ENCODE results near the gene STRBP.
A peak's percentile ranks its signal among the peaks of the same experiment; 100 is the strongest.
"Not testable (repeated sequence)": the region's sequence is repeated elsewhere in the genome, so short reads cannot be mapped to it uniquely, and the experiment has no call there.

Gene STRBP

DNA sequence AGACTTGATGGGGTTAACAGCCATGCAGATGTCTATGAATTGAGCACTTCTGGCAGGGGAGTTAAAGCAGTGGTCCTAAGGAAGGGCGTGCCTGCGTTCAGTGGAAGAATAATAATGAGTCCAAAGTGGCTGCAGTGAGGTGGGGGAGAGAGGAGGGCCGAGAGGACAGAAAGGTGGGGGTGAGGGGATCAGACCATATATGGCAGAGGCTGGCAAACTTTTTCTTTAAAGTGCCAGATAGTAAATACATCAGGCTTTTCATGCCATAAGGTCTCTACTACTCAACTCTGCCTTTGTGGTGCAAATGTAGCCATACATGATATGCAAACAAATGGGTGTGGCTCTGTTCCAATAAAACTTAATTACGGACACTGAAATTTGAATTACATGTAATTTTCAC, 77.1 kb downstream of the STRBP start:
- no peak overlapping the region for H3K4me3 ChIP-seq (ENCODE audit: control insufficient read depth, low read depth, low read length)
- no peak for DNase-seq (ENCODE audit: low read depth)
- TF ChIP-seq, protein P1, sequence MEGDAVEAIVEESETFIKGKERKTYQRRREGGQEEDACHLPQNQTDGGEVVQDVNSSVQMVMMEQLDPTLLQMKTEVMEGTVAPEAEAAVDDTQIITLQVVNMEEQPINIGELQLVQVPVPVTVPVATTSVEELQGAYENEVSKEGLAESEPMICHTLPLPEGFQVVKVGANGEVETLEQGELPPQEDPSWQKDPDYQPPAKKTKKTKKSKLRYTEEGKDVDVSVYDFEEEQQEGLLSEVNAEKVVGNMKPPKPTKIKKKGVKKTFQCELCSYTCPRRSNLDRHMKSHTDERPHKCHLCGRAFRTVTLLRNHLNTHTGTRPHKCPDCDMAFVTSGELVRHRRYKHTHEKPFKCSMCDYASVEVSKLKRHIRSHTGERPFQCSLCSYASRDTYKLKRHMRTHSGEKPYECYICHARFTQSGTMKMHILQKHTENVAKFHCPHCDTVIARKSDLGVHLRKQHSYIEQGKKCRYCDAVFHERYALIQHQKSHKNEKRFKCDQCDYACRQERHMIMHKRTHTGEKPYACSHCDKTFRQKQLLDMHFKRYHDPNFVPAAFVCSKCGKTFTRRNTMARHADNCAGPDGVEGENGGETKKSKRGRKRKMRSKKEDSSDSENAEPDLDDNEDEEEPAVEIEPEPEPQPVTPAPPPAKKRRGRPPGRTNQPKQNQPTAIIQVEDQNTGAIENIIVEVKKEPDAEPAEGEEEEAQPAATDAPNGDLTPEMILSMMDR (conservative IDR thresholded peaks at IDR 0.05; ENCODE audit: control insufficient read depth, insufficient read depth, low read depth, low read length) = no peak

DNA sequence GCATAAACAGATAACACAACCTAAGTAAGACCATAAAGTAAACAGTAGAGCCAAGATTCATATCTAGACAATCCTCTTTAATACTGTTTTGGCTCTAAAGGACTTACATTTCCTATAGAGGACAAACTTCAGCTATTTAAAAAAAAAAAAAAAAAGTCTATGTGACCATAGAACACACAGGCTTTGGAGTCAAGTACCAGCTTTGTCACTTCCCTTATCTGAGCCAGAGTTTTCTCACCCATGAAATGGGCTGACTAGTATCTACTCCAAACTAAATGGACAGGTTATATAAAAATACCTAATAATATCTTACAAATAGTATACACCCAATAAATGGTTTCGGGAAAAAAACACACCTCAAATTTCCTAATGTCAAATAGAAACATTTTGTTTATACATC, 81.3 kb downstream of the STRBP start:
- DNase-seq (ENCODE audit: low read depth) = no peak
- no peak overlapping the region for H3K4me3 ChIP-seq (ENCODE audit: control insufficient read depth, low read depth, low read length)
- TF ChIP-seq, protein P1 (conservative IDR thresholded peaks at IDR 0.05; ENCODE audit: control insufficient read depth, insufficient read depth, low read depth, low read length) = no peak

DNA sequence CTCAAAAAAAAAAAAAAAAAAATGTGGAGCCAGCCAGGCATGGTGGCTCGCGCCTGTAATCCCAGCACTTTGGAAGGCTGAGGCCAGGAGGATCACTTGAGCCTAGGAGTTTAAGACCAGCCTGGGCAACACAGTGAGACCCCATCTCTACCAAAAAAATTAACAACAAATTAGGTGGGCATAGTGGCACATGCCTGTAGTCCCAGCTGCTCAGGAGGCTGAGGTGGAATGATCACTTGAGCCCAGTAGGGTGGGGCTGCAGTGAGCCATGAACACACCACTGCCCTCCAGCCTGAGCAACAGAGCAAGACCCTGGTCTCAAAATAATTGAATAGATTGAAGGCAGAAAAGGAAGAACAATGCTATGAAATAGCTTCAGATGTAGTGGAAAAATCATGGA, 82.4 kb downstream of the STRBP start:
- not testable (repeated sequence) for H3K4me3 ChIP-seq (ENCODE audit: control insufficient read depth, low read depth, low read length); DNase-seq (ENCODE audit: low read depth)

DNA sequence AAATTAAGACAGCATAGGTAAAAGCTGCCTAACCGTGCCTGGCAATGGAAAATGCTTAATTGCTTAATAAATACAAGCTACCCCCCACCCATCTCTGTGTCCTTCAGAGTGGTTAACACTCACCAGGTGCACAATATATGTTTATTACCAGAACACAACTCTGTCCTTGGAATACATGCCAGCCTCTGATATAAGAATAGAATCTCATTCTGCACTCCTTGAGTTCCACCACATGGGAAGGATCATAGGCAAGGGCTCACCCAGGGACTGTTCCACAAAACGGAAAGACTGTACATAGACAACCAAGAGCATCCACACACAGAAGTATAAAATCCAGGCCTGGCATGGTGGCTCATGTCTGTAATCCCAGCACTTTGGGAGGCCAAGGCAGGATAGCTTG, 91.4 kb downstream of the STRBP start:
- TF ChIP-seq, protein P1 (conservative IDR thresholded peaks at IDR 0.05; ENCODE audit: control insufficient read depth, insufficient read depth, low read depth, low read length) = no peak
- H3K4me3 ChIP-seq (ENCODE audit: control insufficient read depth, low read depth, low read length) = no peak overlapping the region

DNA sequence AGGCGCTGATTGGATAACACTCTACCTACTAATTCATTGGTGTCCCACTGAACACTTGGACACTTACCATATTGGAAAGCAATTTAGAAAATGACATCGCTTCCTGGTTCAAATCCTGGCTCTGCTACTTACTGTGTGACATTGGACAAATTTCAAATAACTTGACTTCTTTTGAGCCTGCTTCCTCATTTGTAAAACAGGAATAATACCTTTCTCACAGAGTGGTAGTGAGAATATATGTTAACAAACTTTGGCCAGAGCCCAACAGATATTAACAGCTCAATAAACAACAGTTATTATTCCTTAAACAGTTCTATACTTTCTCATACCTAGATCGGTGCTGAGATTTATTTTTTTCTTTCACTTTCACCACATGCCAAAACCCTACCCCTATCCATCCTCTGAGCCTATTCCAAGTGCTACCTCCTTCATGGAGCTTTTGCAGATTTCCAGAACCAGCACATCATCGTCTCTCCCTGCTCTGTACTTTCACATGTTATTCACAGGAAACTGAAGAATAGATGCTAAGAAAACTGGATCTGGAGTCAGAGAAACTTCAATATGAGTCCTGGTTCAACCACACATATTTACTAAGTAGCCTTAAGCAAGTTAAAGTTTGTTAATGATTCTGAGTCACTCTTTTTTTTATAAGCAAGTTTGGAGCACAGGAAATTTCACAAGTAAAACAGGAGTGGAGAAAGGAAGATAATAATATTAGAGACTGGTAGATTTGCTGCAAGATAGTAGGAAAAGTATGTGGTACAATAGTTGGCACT, 92.3 kb downstream of the STRBP start:
- TF ChIP-seq, protein P1 (conservative IDR thresholded peaks at IDR 0.05; ENCODE audit: control insufficient read depth, insufficient read depth, low read depth, low read length) = no peak
- peak; percentile 7 for DNase-seq (ENCODE audit: low read depth)
- H3K4me3 ChIP-seq (ENCODE audit: control insufficient read depth, low read depth, low read length) = no peak overlapping the region

More for the DNA sequence above, 91.4 kb downstream of the STRBP start:
- DNase-seq (ENCODE audit: low read depth) = no peak

DNA sequence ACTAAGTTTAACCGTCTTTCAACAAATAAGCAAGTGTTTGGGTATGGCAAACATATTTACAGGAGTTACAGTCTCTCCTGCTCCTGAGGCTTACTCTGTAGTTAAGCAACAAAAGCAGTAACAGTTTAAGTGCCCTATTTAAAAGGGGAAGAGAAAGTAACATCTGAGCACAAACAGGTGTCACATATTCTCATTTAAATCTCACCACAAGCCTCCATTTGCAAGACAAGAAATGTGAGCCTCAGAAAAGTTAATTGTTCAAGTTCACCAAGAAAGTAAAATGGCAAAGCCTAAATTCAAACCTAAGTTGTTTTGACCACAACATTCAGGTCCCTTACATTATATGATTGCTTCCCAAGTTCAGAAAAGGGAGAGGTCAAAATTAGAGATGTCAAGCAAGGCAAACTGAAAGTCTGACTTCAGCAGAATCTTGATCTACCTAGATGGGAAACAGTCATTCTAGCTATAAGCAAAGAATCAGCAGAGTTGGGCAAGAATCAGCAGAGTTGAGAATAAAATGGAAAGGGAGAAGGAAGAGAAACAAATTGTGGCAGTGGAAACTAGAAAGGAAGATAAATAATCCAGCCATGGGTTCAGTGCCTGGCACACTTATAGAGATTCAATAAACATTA, 93.4 kb downstream of the STRBP start:
- no peak overlapping the region for H3K4me3 ChIP-seq (ENCODE audit: control insufficient read depth, low read depth, low read length)
- TF ChIP-seq, protein P1 (conservative IDR thresholded peaks at IDR 0.05; ENCODE audit: control insufficient read depth, insufficient read depth, low read depth, low read length) = no peak
- DNase-seq (ENCODE audit: low read depth) = no peak

DNA sequence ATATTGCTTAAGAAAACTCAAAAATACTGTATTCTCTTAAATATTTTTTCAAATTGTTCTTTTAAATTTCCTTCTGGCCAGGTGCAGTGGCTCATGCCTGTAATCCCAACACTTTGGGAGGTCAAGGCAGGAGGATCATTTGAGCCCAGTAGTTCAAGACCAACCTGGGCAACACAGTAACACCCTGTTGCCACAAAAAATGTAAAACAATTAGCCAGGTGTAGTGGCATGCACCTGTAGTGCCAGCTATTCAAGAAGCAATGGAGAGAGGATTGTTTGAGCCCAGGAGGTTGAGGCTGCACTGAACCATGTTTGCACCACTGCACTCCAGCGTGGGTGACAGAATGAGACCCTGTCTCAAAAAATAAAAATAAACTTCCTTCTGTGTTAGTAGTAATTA, 94.3 kb downstream of the STRBP start:
- H3K4me3 ChIP-seq (ENCODE audit: control insufficient read depth, low read depth, low read length) = no peak overlapping the region
- TF ChIP-seq, protein P1 (conservative IDR thresholded peaks at IDR 0.05; ENCODE audit: control insufficient read depth, insufficient read depth, low read depth, low read length) = no peak
- no peak for DNase-seq (ENCODE audit: low read depth)
